Inflammatory macrophage (primary cell): ENCODE measurements around the gene ENGASE.

Source experiments
- DNase-seq, 2 donors: peaks; one replicate each; pipeline ENCODE4 v3.0.0-alpha.2; 2020 to 2022

Gene ENGASE

DNA sequence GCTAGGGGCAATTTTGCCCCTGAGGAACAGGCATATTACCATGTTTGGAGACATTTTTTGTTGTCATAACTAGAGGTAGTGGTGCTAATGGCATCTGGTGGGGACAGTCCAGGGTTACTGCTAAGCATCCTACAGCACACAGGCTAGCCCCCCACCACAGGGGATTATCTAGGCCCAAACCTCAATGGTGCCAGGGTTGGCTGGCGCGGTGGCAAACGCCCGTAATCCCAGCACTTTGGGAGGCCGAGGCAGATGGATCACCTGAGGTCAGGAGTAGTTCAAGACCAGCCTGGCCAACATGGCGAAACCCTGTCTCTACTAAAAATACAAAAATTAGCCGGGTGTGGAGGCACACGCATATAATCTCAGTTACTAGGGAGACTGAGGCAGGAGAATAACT is 35.5 kb upstream of the ENGASE start:
- no peak for DNase-seq

DNA sequence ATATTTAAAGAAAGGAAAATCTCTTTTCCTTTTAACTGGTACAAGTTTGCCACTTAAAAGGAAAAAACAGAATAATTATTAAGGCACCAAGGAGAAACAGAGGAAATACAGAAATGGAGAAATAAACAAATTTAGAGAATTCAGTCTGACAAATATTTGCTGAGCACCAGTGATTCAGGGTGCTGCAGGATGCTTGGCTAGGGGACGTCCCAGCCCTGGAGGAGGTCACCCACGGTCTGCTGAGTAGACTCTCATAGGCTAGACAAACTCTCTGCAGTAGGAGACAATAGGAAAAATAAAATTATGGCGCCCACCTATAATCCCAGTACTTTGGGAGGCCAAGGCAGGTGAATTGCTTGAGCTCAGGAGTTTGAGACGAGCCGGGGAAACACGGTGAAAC is 34.7 kb upstream of the ENGASE start:
- no peak for DNase-seq

DNA sequence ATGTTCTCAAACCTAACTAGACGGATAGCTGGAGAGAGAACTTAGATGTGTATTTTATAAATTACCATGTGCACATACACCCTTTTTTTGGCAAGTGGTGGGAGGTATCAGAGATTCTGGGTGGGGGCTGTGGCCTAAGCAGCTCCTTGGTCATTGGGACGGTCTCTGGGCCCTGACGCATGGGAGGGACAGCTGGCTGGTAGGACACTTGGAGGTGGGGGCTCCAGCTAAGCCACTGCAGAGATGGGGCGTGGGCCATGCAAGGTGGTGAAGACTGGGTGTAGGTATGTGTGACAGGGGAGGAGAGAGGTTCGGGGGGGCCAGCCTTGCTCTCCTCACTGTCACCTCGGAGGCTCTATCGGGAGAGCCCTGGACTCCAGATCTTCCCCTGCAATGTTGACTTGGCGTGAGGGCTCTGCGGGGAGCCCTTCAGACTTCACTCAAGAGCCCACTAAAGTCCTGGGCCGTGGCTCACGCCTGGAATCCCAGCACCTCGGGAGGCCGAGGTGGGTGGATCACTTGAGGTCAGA is 33.5 kb upstream of the ENGASE start:
- no peak for DNase-seq

DNA sequence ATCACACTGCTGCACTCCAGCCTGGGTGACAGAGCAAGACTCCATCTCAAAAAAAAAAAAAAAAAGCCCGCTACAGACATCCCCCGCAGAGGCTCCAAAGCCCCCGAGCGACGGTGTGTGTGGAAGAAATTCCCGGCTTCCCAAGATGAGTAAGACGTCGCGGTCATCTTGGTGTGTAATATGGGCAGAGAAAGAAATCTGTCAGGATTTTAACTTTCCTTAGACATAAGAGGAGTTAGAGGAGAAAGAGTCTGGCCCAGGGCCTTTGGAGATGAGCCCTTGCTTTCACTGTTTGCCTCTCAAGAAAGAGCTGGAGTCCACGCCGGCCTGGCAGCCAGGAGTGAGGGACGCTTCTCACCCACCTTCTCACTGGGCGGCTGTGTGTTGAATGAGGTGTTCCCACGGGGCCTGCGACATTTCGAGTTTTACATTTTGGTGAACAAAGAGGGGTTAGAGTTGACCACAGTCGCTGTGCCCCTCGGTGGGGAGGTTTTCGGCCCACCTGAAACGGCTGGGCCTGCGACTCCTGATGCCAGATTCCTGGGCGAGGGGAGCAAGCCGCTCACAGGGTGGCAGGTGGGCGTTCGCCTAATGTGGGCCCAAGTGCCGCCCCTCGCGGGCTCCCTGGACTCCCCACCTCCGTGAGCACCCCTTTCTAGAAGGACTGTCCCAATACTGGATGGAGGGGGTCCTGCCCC is 32.8 kb upstream of the ENGASE start:
- DNase-seq = no peak

DNA sequence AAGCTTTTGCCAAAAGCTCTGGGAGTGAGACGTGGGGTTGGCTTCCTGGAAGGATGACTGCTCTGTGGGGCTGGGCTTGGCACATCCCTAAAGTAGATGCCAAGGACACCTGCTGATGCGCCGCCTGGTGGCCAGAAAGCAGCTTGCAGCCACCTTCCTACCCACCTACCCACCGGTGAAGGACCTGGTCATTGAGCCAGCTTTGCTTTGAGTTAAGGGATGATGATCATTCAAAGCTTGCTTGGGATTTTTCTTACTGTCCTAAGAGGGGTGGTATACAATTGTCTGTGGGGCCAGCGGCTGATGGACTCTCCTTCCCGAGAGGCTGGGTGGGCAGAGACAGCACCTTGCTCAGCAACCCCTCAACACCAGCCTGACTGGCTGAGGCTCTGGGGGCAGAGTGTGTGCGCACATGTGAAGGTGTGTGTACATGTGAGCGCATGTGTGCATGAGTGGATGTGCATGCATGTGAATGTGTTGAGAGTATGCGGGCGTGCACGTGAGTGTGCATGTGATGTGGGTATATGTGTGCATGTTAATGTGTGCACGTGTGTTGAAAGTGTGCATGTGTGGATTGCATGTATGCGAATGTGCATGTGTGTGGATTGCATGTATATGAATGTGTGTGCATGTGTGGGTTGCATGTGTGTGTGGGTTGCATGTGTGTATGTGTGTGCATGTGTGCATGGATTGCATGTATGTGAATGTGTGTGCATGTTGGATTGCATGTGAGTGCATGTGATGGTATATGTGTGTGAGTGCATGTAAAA is 32.0 kb upstream of the ENGASE start:
- DNase-seq = peak; percentile 52 to 64

DNA sequence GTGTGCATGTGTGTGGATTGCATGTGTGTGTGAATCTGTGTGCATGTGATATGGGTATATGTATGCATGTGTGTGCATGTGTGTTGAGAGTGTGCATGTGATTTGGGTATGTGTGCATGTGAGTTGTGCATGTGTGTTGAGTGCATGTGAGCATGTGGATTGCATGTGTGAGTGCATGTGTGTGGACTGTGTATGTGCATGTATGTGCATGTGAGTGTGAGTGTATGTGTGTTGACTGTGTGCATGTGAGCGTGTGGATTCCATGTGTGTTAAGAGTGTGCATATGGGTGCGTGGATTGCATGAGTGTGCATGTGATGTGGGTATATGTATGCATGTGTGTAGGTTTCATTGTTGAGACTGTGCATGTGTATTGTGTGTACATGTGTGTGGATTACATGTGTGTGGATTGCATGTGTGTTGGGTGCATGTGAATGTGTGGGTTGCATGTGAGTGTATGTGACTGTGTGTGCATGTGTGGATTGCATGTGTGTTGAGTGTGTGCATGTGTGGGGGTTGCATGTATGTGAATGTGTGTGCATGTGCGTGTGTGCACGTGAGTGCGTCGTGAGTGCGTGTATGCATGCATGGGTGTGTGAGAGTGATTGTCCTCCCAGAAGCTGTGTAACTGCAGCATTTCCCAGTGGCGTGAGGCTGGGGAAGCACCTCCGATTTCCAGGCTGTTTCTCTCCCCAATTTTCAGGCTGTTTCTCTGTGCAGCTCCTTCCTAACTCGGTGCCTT is 31.3 kb upstream of the ENGASE start:
- no peak for DNase-seq

DNA sequence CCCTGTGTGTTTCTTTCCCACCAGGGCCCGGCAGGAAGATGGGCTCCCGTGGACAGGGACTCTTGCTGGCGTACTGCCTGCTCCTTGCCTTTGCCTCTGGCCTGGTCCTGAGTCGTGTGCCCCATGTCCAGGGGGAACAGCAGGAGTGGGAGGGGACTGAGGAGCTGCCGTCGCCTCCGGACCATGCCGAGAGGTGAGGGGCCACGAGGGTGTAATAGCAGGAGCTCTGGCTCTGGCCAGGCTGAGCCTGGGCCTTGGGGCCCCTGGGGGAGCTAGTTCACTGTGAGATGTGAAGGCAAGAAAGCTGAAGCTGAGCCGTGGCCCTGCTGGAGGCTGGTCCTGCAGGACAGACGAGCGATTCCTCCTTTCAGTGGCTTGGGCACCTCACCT is 30.7 kb upstream of the ENGASE start:
- DNase-seq = no peak

DNA sequence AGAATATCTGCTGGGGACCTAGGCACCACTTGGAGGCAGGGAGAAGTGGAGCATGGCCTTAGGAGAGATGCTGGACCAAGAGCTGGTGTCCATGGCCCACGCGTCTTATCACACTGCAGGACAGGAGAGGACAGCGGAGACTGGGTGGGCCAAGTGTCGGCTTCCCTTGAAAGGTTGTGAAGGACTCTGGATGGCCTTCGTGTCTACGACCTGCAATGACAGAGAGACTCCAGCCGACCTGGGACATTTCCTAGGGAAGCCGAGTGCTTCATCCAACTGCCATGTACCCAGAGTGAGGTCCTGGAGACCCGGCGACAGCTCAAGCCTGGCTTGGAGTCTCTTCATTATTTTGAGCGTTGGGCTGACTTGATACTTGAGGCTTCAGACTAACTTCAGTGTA is 30.2 kb upstream of the ENGASE start:
- no peak for DNase-seq

DNA sequence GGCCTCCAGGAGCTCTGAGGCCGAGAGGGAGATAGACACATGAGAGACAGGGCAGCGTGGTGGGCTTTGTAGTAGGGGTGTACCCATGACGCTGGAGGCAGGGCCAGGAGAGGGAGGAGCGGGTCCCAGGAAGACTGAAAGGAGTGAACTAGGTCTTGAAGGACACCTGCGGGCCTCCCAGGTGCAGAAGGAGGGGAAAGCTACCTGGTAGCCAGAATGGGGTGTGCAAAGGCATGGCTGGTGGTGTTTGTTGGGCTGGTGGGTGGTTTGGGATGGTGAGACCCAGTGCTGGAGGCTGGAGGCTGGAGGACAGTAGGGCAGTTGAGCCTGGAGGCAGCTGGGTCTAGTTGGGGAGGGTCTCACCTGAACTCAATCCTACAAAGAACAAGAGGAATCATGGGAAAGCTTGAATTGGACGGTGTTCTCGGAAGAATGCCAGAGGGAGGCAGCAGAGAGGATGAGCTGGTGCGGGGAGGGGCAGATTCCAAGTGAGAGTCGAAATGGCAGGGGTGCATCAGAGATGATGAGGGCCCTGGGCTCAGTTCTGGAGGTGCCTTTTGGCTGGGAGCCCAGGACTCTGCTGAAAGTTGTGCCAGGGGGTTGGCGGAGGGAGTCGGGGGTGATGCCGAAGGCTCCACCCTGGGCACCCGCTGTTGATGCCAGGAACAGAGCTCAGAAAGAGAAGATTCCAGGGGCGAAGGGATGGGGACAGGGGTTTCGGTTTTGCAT is 29.5 kb upstream of the ENGASE start:
- no peak for DNase-seq

DNA sequence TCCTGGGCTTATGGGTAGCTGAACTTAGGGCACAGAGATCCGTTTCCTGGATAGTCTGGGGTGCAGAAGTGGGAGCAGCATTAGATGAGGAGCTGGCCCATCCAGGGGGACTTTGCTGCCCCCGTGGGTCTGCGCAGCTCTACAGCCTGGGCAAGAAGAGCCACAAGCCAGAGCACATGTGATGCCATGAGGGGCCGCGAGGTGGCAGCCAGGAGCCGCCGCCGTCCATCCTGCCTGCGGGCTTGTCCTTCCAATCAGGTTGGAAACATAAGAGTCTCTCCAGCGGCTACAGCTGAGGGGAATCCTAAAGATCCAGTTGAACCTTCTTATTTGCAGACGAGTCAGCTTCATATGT is 28.8 kb upstream of the ENGASE start:
- DNase-seq = peak; percentile 66 to 77

DNA sequence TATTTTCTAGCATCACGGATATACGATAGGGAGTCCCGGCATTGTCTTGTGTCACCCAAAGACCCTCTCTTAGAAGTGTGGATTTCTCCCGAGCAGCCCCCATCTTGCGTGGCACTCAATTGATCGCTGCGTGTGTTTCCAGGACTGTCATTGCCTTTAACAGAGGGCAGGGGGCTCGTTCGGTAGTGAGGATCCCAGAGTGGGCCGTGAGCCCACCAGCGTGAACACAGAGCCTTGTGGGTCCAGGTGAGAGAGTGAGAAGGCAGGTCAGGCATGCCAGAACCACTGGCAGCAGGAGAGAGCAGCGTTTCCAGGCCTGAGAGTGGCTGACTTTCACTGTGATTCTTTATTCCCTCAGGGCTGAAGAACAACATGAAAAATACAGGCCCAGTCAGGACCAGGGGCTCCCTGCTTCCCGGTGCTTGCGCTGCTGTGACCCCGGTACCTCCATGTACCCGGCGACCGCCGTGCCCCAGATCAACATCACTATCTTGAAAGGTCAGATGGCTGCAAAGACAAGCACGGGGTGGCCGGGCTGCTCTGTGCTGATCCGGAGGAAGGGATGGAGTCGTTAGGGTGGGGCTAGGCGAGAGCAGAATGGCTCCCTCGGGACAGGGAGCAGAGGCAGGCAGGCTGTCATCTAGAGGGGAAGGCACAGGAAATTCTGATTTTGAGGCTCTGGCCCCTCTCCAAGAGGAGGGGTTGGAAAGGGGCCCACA is 28.3 kb upstream of the ENGASE start:
- no peak for DNase-seq

DNA sequence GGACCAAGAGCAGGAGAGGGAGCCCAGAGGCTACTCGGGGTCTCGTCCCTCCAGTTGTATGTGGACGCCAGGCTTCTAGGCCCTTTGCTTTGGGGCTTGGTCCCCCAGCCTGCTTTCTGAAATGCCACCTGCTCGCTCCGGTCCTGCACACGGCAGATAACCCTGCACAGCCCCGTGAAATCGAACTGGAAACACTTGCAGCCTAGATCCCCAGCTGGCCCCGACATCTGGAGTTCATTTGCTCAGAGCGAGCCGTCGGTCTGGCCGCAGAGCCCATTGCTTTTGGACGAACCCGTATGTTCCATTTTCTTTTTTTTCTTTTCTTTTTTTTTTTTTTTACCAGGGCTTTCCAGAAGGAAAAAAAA is 27.7 kb upstream of the ENGASE start:
- DNase-seq = no peak

DNA sequence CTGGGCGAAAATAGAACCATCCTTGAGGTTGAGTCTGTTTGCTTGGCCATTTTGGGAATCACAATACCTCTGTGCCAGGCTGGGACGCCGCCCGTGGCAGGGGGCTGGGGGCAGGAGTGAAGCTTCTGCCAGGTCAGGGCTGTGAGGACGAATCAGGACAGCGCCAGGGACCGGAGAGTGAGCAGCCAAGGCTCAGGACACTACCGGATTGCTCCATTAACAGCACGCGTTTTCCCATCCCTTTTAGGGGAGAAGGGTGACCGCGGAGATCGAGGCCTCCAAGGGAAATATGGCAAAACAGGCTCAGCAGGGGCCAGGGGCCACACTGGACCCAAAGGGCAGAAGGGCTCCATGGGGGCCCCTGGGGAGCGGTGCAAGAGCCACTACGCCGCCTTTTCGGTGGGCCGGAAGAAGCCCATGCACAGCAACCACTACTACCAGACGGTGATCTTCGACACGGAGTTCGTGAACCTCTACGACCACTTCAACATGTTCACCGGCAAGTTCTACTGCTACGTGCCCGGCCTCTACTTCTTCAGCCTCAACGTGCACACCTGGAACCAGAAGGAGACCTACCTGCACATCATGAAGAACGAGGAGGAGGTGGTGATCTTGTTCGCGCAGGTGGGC is 27.2 kb upstream of the ENGASE start:
- no peak for DNase-seq

DNA sequence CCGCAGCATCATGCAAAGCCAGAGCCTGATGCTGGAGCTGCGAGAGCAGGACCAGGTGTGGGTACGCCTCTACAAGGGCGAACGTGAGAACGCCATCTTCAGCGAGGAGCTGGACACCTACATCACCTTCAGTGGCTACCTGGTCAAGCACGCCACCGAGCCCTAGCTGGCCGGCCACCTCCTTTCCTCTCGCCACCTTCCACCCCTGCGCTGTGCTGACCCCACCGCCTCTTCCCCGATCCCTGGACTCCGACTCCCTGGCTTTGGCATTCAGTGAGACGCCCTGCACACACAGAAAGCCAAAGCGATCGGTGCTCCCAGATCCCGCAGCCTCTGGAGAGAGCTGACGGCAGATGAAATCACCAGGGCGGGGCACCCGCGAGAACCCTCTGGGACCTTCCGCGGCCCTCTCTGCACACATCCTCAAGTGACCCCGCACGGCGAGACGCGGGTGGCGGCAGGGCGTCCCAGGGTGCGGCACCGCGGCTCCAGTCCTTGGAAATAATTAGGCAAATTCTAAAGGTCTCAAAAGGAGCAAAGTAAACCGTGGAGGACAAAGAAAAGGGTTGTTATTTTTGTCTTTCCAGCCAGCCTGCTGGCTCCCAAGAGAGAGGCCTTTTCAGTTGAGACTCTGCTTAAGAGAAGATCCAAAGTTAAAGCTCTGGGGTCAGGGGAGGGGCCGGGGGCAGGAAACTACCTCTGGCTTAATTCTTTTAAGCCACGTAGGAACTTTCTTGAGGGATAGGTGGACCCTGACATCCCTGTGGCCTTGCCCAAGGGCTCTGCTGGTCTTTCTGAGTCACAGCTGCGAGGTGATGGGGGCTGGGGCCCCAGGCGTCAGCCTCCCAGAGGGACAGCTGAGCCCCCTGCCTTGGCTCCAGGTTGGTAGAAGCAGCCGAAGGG is 26.4 kb upstream of the ENGASE start:
- no peak for DNase-seq

DNA sequence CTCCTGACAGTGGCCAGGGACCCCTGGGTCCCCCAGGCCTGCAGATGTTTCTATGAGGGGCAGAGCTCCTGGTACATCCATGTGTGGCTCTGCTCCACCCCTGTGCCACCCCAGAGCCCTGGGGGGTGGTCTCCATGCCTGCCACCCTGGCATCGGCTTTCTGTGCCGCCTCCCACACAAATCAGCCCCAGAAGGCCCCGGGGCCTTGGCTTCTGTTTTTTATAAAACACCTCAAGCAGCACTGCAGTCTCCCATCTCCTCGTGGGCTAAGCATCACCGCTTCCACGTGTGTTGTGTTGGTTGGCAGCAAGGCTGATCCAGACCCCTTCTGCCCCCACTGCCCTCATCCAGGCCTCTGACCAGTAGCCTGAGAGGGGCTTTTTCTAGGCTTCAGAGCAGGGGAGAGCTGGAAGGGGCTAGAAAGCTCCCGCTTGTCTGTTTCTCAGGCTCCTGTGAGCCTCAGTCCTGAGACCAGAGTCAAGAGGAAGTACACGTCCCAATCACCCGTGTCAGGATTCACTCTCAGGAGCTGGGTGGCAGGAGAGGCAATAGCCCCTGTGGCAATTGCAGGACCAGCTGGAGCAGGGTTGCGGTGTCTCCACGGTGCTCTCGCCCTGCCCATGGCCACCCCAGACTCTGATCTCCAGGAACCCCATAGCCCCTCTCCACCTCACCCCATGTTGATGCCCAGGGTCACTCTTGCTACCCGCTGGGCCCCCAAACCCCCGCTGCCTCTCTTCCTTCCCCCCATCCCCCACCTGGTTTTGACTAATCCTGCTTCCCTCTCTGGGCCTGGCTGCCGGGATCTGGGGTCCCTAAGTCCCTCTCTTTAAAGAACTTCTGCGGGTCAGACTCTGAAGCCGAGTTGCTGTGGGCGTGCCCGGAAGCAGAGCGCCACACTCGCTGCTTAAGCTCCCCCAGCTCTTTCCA is 25.5 kb upstream of the ENGASE start:
- DNase-seq = no peak

DNA sequence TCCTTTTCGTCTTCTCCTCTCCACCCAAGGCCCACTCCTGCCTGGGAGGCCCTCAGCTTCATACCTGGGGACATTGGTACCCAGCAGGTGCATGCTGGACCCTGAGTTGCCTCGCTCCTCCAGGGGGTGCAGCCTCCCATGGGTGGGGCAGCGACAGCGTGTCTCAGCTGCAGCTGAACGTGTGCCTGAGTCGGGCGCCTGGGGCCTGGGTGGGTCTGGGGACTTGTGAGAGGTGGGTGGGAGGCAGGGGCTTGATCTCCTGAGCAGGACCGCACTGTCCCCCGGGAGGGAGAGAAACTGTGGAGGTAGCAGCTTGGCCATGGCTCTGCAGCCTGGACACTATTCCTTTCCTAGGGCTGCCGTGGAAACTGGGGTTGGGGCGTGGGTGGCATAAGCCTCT is 24.8 kb upstream of the ENGASE start:
- no peak for DNase-seq

DNA sequence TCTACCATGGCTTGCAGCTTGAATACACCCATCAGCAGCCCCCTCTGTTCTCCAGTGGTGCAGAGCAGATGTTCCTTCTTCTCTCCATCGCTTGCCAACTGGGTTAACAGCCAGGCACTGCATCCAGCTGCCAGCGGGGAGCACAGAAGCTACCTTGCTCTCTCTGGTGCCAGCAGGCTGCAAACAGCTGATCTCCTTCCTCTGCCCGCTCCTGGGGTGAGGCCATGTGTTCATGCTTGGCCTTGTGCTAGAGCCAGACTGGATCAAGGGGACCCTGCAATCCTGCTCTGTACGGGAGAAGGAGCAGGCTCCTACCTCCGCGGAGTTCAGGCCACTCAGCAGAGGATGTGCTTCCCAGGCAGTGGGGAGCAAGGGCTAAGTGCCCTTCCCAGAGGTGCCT is 24.1 kb upstream of the ENGASE start:
- no peak for DNase-seq

DNA sequence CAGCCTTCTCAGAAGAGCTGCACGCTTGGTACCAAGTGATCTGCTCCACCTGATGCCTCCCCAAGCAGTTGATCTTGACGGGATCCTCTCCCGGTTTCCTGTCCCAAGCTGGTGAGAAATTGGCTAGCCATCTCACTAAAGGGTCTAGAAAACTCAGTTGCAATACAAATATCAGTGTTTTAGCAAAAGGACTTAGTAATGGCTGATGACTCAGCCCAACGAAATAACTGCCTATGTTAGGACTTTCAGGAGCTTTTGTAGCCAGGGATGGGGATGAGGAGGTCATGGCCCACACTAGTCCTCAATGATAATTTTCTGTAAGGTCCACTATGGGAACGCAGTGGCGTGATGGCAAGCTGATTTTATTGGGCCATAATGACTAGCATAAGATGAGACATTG is 23.3 kb upstream of the ENGASE start:
- no peak for DNase-seq

DNA sequence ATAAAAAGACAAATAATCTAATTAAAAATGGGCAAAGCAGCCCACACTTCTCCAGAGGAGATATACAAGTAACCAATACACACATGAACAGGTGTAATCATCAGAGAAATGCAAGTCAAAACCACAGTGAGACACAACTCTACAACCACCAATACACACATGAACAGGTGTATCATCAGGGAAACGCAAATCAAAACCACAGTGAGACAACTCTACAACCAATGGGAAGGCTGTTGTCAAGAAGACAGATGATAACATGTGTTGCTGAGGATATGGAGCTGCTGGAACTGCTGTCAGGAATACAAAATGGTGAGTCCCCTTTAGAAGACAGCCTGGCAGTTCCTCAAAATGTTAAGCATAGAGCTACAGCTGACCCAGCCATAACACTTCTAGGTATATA is 22.5 kb upstream of the ENGASE start:
- DNase-seq = no peak
